GM13976 (cell line): ENCODE measurements around the gene PIGO.

Source experiments
- DNase-seq: peaks from one replicate; pipeline ENCODE4 v3.0.0; 2012; ENCODE audit warnings: low spot score
- in situ Hi-C: fragments of 300-500 bp; cut with MboI; formaldehyde crosslinking; loops from one replicate; pipeline ENCODE4 v1.12.0; 2022; ENCODE audit warnings: low sequenced_read_pairs, mixed read lengths, inconsistent platforms; ENCODE audit not compliant: unreplicated experiment
- TF ChIP-seq, protein P1 (sequence below): IDR thresholded peaks from 2 replicates; pipeline ENCODE4 v1.5.1; 2012; ENCODE audit warnings: borderline replicate concordance, mild to moderate bottlenecking; ENCODE audit not compliant: insufficient read depth; ENCODE audit errors: extremely low read depth, missing control alignments, control extremely low read depth

Gene PIGO

DNA sequence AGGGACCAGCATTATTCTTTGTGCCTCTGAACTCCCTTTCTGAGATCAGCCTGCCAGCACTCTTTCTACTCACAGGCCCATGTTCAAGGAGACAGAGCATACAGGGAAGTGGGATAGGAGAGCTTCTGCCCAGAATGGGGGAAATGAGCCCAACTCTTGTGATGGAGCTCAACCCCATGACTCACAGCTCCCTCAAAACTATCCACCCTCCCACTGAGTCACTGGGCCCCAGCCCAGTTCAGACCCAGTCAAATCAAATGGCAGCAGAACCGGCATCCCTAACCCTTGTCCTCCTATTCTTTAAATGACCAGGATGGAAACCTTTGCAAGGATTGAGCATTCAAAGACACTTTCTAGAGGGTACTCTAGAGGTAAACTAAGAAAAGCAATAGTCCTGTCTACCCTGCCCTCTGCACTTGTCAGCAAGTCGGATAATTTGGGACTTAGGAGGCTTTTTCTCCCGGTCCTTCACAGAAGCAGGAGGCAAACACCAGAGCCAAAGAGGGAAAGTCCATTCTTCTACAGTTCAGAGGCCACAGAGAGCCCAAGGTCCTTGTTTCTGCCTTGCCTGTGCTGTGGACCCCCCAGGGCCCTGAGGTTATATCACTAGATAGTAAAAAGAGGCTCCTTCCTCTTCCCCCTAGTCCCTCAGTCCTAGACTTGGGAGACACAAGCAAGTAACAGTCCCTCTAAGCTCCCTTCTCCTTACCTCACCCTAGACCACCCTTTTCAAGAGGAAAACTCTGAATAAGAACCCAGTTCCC, 16.0 kb upstream of the PIGO start:
- TF ChIP-seq, protein P1, sequence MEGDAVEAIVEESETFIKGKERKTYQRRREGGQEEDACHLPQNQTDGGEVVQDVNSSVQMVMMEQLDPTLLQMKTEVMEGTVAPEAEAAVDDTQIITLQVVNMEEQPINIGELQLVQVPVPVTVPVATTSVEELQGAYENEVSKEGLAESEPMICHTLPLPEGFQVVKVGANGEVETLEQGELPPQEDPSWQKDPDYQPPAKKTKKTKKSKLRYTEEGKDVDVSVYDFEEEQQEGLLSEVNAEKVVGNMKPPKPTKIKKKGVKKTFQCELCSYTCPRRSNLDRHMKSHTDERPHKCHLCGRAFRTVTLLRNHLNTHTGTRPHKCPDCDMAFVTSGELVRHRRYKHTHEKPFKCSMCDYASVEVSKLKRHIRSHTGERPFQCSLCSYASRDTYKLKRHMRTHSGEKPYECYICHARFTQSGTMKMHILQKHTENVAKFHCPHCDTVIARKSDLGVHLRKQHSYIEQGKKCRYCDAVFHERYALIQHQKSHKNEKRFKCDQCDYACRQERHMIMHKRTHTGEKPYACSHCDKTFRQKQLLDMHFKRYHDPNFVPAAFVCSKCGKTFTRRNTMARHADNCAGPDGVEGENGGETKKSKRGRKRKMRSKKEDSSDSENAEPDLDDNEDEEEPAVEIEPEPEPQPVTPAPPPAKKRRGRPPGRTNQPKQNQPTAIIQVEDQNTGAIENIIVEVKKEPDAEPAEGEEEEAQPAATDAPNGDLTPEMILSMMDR: no peak
- in situ Hi-C loops: no loop called here
- no peak for DNase-seq

DNA sequence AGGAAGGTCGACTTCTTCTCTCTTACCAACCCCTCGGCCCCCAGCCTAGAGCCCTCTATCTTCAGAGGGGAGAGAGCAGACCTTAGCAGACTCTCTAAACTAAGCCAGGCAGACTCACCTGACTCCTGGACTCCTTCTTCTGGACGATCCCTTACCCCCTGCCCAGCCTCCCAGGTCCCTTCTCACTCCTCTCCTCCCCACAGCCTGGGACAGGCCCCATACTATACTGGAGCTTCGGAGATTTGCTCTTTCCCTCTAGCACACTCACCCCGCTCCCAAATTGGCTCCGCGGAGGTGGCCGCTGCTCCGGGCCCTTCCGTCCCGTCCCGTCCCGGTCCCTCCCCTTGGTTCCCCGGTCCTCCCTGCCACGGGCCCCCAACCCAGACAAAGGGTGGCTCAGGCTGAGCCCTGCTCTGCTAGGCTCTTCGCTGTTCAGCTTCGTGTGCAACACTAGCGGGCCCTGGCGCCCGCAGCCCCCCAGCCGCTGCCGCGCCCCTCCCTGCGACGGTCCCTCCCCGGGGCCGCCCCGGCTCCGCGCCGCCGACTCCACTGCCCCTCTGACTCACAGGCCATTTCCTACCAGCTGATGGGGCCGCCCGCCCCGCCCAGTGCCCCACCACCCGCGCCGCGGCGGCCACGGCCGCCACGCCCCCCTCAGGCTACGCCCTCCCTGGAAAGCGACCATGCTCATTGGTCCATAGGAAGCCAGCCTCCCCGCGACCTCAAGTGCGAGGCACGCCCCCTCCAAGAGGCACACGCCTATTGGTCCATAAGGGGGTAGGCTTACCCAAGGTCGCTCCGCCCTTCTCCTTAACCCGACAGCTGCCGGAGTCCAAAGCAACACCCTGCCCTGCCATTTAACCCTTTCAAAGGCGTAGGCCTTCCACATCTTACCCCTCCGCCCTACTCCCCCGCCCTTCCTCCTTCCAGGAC, 14.9 kb upstream of the PIGO start:
- peak; percentile 96 for DNase-seq
- in situ Hi-C loops: no loop called here
- TF ChIP-seq, protein P1: no peak

DNA sequence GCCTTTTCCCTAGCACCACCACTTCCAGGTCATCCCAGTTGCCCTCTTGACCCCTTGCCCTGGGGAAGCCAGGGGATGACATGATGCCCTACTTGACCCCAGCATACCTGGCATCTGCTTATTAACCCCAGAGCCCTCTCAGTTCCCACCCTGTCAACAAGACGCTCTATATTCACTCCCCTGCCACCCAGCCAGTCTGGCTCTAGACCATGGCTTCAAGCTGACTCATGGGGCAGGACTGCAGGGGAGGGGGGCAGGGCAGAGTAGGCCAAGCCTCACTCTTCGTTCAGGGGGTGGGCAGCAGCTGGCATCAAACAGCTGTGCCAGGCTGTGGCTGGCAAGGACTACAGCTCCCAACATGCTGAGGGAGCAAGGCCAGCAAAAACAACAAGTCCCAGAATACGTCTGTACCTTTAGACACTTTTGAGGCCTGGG, 14.0 kb upstream of the PIGO start:
- TF ChIP-seq, protein P1: no peak
- DNase-seq: no peak
- in situ Hi-C loops: no loop called here

DNA sequence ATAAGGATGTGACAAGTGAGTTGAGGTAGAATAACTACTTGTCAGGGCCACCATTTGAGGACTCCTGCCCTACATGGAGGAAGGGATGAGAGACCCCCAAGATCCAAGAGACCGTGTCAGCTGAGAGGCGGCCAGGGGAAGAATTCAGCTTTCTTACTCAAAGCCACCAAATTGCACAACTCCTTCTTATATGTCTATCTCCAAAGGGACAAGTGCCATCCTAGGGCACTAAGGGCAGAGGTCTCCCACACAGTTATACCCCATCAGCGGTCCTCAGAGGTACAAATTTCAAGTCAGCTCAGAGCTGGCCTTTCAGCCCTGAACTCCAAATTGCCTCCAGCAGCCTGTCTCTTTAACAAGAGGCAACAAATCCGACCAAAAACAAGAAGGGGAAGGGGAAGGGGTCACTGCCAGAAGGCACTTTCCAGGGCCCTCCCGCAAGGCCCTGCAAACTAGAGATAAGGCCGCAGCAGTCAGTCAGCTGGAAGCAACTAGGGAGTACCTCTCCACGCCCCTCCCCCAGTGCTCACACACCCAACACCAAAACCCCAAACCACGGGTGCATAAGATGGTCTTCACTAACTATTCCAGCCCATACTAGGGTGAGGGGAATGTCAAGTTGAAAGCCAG, 12.7 kb upstream of the PIGO start:
- TF ChIP-seq, protein P1: no peak
- peak; percentile 3 for DNase-seq
- in situ Hi-C loops: no loop called here

DNA sequence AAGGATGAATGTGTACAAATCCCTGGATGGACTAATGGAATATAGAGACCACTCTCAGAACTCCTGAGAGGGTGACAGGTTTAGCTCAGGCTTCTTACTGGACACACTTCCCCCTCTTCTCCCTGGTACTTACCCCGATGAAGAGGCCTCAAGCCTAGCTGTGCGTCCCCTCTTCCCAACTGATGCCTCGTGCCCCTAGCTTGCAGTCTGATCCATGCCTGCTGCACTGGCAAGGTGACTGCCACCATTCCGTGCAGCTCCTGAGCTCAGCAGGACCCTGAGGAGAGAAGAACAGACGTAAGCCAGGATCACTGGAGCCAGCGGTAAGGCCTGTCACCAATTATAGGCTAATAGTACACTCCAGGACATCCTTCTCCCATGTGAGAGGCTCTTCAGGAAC, 12.1 kb upstream of the PIGO start:
- in situ Hi-C loops: no loop called here

More for the DNA sequence above, 12.1 kb upstream of the PIGO start:
- TF ChIP-seq, protein P1: no peak
- DNase-seq: peak; percentile 12
